DND-41 (cell line): ENCODE measurements around the gene NT5C3A.

Experiments
- ATAC-seq: fragments of 200-7000 bp; cut with Tn5 transposase; 3 replicates; pipeline ENCODE4 v1.9.1; 2021; ENCODE audit warnings: low read depth; ENCODE audit not compliant: insufficient read depth
- DNase-seq: peaks from one replicate; pipeline ENCODE4 v3.0.0-alpha.2; 2020
- H2AFZ ChIP-seq: 2 replicates; pipeline ENCODE4 v1.6.0; 2012; ENCODE audit warnings: low read depth, low read length
- H3K27ac ChIP-seq: 2 replicates; pipeline ENCODE4 v1.5.1; 2012; ENCODE audit warnings: low read length, inconsistent platforms
- H3K27me3 ChIP-seq: fragments of 200-600 bp; sonication (generic); 2 replicates; pipeline ENCODE4 v1.6.0; 2012; ENCODE audit warnings: low read length, mild to moderate bottlenecking, inconsistent platforms; ENCODE audit not compliant: insufficient read depth, poor library complexity
- H3K36me3 ChIP-seq: 2 replicates; pipeline ENCODE4 v1.5.1; 2012; ENCODE audit warnings: low read length, inconsistent platforms; ENCODE audit not compliant: insufficient read depth
- H3K4me1 ChIP-seq: 2 replicates; pipeline ENCODE4 v1.5.1; 2012; ENCODE audit warnings: mild to moderate bottlenecking, low read length; ENCODE audit not compliant: insufficient read depth
- H3K4me2 ChIP-seq: 2 replicates; pipeline ENCODE4 v1.6.0; 2012; ENCODE audit warnings: mild to moderate bottlenecking, moderate library complexity, low read length, inconsistent platforms; ENCODE audit not compliant: insufficient read depth
- H3K4me3 ChIP-seq, 2 experiments: fragments of 200-600 bp in 1 of 2; shearing (Covaris generic) in 1 of 2; 2 replicates each; pipeline ENCODE4 v1.5.1; 2012 to 2016; ENCODE audit warnings: inconsistent platforms in 2 of 2, low read length in 2 of 2, mild to moderate bottlenecking in 2 of 2, low read depth in 1 of 2, moderate library complexity in 1 of 2
- H3K79me2 ChIP-seq: 2 replicates; pipeline ENCODE4 v1.6.0; 2012; ENCODE audit warnings: low read length, inconsistent platforms; ENCODE audit not compliant: insufficient read depth
- H3K9ac ChIP-seq: 2 replicates; pipeline ENCODE4 v1.6.0; 2012; ENCODE audit warnings: low read depth, mild to moderate bottlenecking, inconsistent platforms, low read length, moderate library complexity
- H3K9me3 ChIP-seq: 2 replicates; pipeline ENCODE4 v1.5.1; 2012; ENCODE audit warnings: low read length, moderate library complexity, mild to moderate bottlenecking, inconsistent platforms; ENCODE audit not compliant: insufficient read depth, severe bottlenecking
- H4K20me1 ChIP-seq: 2 replicates; pipeline ENCODE4 v1.6.0; 2012; ENCODE audit warnings: low read length; ENCODE audit not compliant: insufficient read depth
- CTCF ChIP-seq: IDR thresholded peaks from 2 replicates; pipeline ENCODE4 v1.5.1; 2012; ENCODE audit warnings: borderline replicate concordance, low read length, moderate library complexity, mild to moderate bottlenecking; ENCODE audit not compliant: poor library complexity, severe bottlenecking; ENCODE audit errors: extremely low read depth
- EZH2 ChIP-seq: IDR thresholded peaks from 3 replicates; pipeline ENCODE4 v1.6.1; 2012; ENCODE audit warnings: borderline replicate concordance, low read depth, mild to moderate bottlenecking, moderate library complexity, low read length, inconsistent platforms; ENCODE audit not compliant: severe bottlenecking

Gene NT5C3A

DNA sequence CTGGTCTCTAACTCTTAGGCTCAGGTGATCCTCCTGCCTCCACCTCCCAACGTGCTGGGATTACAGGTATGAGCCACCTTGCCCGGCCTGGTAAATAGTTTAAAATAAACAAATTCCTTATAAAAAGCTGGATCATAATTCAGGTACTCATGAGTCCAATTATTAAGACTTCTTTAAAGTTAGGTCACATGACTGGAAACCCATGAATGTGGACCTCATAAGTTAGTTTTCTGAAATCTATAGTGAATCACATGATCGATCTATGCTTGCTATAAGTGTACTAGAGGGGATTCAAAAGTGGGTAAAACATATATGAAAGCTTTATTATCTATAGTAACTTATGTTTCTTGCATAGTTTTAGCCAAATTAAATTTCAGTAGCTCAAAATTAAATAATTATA lies 14.3 kb downstream of the NT5C3A start:
- H3K9me3 ChIP-seq = no peaks in the 10 kb centered on the region
- H3K79me2 ChIP-seq = peaks cover 100% of the 10 kb centered on the region
- H3K4me3 ChIP-seq = no peak overlapping the region
- no peak for TF ChIP-seq CTCF
- TF ChIP-seq EZH2 = no peak
- peaks cover 81% of the 10 kb centered on the region for H4K20me1 ChIP-seq
- no peak overlapping the region for H3K9ac ChIP-seq
- peaks cover 4% of the 10 kb centered on the region; the same call in 1 of the 2 replicates for H3K36me3 ChIP-seq
- DNase-seq (no peak), ATAC-seq (no peak)
- peaks cover under 1% of the 10 kb centered on the region; the same call in 1 of the 2 replicates for H3K4me1 ChIP-seq
- no peaks in the 10 kb centered on the region for H3K27me3 ChIP-seq
- no peak overlapping the region for H3K4me2 ChIP-seq
- H3K27ac ChIP-seq = no peak overlapping the region
- H2AFZ ChIP-seq = no peak overlapping the region

GRCh38 chr7:33044986-33045385 lies 17.6 kb downstream of the NT5C3A start:
- peaks cover 73% of the 10 kb centered on the region for H4K20me1 ChIP-seq
- DNase-seq (no peak), ATAC-seq (no peak)
- no peak overlapping the region for H3K9ac ChIP-seq
- no peak overlapping the region for H3K4me2 ChIP-seq
- no peak overlapping the region for H3K27ac ChIP-seq
- peaks cover 13% of the 10 kb centered on the region for H3K4me1 ChIP-seq
- TF ChIP-seq EZH2 = no peak
- no peak for TF ChIP-seq CTCF
- no peak overlapping the region for H2AFZ ChIP-seq
- H3K4me3 ChIP-seq = no peak overlapping the region
- no peaks in the 10 kb centered on the region for H3K27me3 ChIP-seq
- peaks cover 100% of the 10 kb centered on the region for H3K79me2 ChIP-seq
- no peaks in the 10 kb centered on the region; the same call in 1 of the 2 replicates for H3K36me3 ChIP-seq
- no peaks in the 10 kb centered on the region for H3K9me3 ChIP-seq

DNA sequence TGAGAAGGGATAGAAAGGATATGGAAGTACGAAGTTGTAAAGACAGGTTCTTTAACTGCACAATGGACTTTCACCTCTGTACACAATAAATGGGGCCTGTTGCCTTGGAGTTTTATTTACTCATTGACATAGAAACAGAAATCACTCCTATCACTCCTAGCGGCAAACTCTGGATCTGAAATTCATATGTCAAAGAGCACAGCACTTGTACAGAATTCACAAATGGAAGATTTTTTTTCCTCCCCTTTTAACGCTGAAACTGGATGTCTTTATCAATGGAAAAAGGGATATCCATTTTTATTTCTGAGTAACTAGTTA lies 18.2 kb downstream of the NT5C3A start:
- Histone ChIP-seq H3K36me3 (no peaks in the 10 kb centered on the region; the same call in 1 of the 2 replicates), H3K4me3 (no peak overlapping the region), H3K9ac (no peak overlapping the region), H4K20me1 (peaks cover 73% of the 10 kb centered on the region), H3K79me2 (peaks cover 100% of the 10 kb centered on the region), H3K4me1 (peaks cover 19% of the 10 kb centered on the region), H3K27me3 (no peaks in the 10 kb centered on the region), H3K9me3 (no peaks in the 10 kb centered on the region), H3K4me2 (no peak overlapping the region), H2AFZ (no peak overlapping the region), H3K27ac (no peak overlapping the region)
- ATAC-seq (no peak), DNase-seq (no peak)
- TF ChIP-seq CTCF (no peak), EZH2 (no peak)
